ENCODE data around the gene TMIE. TPM values are rescaled to one million over a fixed set of nuclear protein-coding genes. Genes with fewer than 3 reads are reported as not detected.

The TMIE gene
- total and polyA plus RNA-seq, 2 of the 13 experiments (the other 11 are each of a cell fraction or from before 2014, with no cell fraction given), result not detected

DNA sequence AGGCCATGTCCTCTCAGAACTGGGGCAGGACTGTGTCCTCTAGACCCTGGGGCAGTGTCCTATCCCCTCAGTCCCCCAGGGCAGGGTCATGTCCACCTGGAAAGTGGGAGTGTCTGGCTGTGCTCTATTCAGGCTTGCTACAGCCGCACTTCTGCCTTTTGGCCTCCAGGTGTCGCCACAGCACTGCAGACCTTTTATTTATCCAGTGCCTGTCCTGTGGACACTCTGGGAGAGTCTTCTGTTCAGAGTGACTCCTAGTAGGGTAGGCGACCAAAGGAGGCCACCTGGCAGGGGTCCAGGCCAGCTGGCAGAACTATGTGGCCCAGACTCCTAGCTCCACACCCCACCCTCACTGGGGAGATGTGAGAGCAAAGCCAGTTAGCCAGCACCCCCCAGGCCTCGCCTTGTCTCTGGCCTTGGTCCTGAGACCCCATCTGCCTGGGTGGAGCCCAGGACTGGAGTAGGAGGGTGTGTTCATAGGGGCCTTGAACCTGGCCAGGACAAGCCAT is 3.9 kb downstream of the TMIE start (continued):
- TF ChIP-seq, protein P1, sequence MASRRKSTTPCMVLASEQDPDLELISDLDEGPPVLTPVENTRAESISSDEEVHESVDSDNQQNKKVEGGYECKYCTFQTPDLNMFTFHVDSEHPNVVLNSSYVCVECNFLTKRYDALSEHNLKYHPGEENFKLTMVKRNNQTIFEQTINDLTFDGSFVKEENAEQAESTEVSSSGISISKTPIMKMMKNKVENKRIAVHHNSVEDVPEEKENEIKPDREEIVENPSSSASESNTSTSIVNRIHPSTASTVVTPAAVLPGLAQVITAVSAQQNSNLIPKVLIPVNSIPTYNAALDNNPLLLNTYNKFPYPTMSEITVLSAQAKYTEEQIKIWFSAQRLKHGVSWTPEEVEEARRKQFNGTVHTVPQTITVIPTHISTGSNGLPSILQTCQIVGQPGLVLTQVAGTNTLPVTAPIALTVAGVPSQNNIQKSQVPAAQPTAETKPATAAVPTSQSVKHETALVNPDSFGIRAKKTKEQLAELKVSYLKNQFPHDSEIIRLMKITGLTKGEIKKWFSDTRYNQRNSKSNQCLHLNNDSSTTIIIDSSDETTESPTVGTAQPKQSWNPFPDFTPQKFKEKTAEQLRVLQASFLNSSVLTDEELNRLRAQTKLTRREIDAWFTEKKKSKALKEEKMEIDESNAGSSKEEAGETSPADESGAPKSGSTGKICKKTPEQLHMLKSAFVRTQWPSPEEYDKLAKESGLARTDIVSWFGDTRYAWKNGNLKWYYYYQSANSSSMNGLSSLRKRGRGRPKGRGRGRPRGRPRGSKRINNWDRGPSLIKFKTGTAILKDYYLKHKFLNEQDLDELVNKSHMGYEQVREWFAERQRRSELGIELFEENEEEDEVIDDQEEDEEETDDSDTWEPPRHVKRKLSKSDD (CRISPR knock-in tag; IDR thresholded peaks at IDR 0.05; ENCODE audit: low read depth), result no peak
- no peak; the same call in 1 of the 2 replicates for TF ChIP-seq ZFX (CRISPR knock-in tag; IDR thresholded peaks at IDR 0.05; ENCODE audit: low read depth)
- TF ChIP-seq ZNF382 (CRISPR knock-in tag; IDR thresholded peaks at IDR 0.05; ENCODE audit: borderline replicate concordance), result no peak
- 0 out of 2 replicates have a peak, but pooled peaks have one; percentile 23 for TF ChIP-seq ZNF550 (CRISPR knock-in tag; IDR thresholded peaks at IDR 0.05; ENCODE audit: borderline replicate concordance)
- TF ChIP-seq, protein P2, sequence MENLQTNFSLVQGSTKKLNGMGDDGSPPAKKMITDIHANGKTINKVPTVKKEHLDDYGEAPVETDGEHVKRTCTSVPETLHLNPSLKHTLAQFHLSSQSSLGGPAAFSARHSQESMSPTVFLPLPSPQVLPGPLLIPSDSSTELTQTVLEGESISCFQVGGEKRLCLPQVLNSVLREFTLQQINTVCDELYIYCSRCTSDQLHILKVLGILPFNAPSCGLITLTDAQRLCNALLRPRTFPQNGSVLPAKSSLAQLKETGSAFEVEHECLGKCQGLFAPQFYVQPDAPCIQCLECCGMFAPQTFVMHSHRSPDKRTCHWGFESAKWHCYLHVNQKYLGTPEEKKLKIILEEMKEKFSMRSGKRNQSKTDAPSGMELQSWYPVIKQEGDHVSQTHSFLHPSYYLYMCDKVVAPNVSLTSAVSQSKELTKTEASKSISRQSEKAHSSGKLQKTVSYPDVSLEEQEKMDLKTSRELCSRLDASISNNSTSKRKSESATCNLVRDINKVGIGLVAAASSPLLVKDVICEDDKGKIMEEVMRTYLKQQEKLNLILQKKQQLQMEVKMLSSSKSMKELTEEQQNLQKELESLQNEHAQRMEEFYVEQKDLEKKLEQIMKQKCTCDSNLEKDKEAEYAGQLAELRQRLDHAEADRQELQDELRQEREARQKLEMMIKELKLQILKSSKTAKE (CRISPR knock-in tag; IDR thresholded peaks at IDR 0.05; ENCODE audit: borderline replicate concordance), result no peak
- no peak for TF ChIP-seq ZNF83 (CRISPR knock-in tag; IDR thresholded peaks at IDR 0.05; ENCODE audit: borderline replicate concordance)
- TF ChIP-seq, protein P3, sequence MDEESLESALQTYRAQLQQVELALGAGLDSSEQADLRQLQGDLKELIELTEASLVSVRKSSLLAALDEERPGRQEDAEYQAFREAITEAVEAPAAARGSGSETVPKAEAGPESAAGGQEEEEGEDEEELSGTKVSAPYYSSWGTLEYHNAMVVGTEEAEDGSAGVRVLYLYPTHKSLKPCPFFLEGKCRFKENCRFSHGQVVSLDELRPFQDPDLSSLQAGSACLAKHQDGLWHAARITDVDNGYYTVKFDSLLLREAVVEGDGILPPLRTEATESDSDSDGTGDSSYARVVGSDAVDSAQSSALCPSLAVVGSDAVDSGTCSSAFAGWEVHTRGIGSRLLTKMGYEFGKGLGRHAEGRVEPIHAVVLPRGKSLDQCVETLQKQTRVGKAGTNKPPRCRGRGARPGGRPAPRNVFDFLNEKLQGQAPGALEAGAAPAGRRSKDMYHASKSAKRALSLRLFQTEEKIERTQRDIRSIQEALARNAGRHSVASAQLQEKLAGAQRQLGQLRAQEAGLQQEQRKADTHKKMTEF (CRISPR knock-in tag; IDR thresholded peaks at IDR 0.05), result no peak
- TF ChIP-seq, protein P4, sequence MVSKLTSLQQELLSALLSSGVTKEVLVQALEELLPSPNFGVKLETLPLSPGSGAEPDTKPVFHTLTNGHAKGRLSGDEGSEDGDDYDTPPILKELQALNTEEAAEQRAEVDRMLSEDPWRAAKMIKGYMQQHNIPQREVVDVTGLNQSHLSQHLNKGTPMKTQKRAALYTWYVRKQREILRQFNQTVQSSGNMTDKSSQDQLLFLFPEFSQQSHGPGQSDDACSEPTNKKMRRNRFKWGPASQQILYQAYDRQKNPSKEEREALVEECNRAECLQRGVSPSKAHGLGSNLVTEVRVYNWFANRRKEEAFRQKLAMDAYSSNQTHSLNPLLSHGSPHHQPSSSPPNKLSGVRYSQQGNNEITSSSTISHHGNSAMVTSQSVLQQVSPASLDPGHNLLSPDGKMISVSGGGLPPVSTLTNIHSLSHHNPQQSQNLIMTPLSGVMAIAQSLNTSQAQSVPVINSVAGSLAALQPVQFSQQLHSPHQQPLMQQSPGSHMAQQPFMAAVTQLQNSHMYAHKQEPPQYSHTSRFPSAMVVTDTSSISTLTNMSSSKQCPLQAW (CRISPR knock-in tag; IDR thresholded peaks at IDR 0.05), result no peak
- TF ChIP-seq, protein P5, sequence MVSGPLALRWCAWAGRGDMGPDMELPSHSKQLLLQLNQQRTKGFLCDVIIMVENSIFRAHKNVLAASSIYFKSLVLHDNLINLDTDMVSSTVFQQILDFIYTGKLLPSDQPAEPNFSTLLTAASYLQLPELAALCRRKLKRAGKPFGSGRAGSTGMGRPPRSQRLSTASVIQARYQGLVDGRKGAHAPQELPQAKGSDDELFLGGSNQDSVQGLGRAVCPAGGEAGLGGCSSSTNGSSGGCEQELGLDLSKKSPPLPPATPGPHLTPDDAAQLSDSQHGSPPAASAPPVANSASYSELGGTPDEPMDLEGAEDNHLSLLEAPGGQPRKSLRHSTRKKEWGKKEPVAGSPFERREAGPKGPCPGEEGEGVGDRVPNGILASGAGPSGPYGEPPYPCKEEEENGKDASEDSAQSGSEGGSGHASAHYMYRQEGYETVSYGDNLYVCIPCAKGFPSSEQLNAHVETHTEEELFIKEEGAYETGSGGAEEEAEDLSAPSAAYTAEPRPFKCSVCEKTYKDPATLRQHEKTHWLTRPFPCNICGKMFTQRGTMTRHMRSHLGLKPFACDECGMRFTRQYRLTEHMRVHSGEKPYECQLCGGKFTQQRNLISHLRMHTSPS (CRISPR knock-in tag; IDR thresholded peaks at IDR 0.05; ENCODE audit: low read depth), result no peak
- peak; percentile 49; the same call in 1 of the 2 replicates for TF ChIP-seq ZNF891 (CRISPR knock-in tag; IDR thresholded peaks at IDR 0.05)
- peak; percentile 74 for TF ChIP-seq MIER2 (CRISPR knock-in tag; IDR thresholded peaks at IDR 0.05)
- no peak for TF ChIP-seq ETV5 (CRISPR knock-in tag; IDR thresholded peaks at IDR 0.05; ENCODE audit: borderline replicate concordance)
- TF ChIP-seq PTBP1 (IDR thresholded peaks at IDR 0.05; ENCODE audit: low read depth, low read length, poor library complexity, severe bottlenecking), result no peak
- TF ChIP-seq HOXA5 (CRISPR knock-in tag; IDR thresholded peaks at IDR 0.05), result no peak
- TF ChIP-seq POLR2G (IDR thresholded peaks at IDR 0.05; ENCODE audit: low read depth, low read length), result no peak
- no peak for TF ChIP-seq ZFP1 (CRISPR knock-in tag; IDR thresholded peaks at IDR 0.05)
- no peak for TF ChIP-seq GTF3A (CRISPR knock-in tag; conservative IDR thresholded peaks at IDR 0.05)
- no peak for TF ChIP-seq GFI1 (CRISPR knock-in tag; IDR thresholded peaks at IDR 0.05; ENCODE audit: borderline replicate concordance)
- 0 out of 2 replicates have a peak, but pooled peaks have one; percentile 23 for TF ChIP-seq SMAD3 (CRISPR knock-in tag; IDR thresholded peaks at IDR 0.05)
